DOHH2 (cell line): Measurements from ENCODE around the gene TBL1X.

Source experiments
- H3F3A ChIP-seq: fragments of 200-600 bp; sonication (generic), shearing (Covaris generic); 2 replicates; pipeline ENCODE4 v1.6.0; 2016; ENCODE audit warnings: antibody characterized with exemption, mild to moderate bottlenecking; ENCODE audit not compliant: control insufficient read depth, insufficient read depth
- H3K27ac ChIP-seq: fragments of 200-600 bp; sonication (generic); 2 replicates; pipeline ENCODE4 v1.5.1; 2014; ENCODE audit warnings: low read depth, mild to moderate bottlenecking, low read length, moderate library complexity
- H3K27me3 ChIP-seq: fragments of 200-600 bp; sonication (generic); 2 replicates; pipeline ENCODE4 v1.6.1; 2014; ENCODE audit warnings: mild to moderate bottlenecking, low read length, mixed read lengths; ENCODE audit not compliant: control insufficient read depth
- H3K36me3 ChIP-seq: fragments of 200-600 bp; sonication (generic); 2 replicates; pipeline ENCODE4 v1.6.1; 2014; ENCODE audit warnings: mild to moderate bottlenecking, low read length, moderate library complexity, mixed read lengths; ENCODE audit not compliant: control insufficient read depth
- H3K4me1 ChIP-seq: fragments of 200-600 bp; sonication (generic); 2 replicates; pipeline ENCODE4 v1.6.1; 2014; ENCODE audit warnings: mild to moderate bottlenecking, low read length, mixed read lengths; ENCODE audit not compliant: control insufficient read depth
- H3K4me2 ChIP-seq: fragments of 200-600 bp; sonication (generic); 2 replicates; pipeline ENCODE4 v1.6.0; 2014; ENCODE audit warnings: mild to moderate bottlenecking, low read length, moderate library complexity
- H3K4me3 ChIP-seq: fragments of 200-600 bp; sonication (generic); 2 replicates; pipeline ENCODE4 v1.5.1; 2014; ENCODE audit warnings: mild to moderate bottlenecking, low read length, mixed read lengths
- H3K79me2 ChIP-seq: fragments of 200-600 bp; sonication (generic); 2 replicates; pipeline ENCODE4 v1.6.1; 2014; ENCODE audit warnings: mild to moderate bottlenecking, low read length, mixed read lengths; ENCODE audit not compliant: control insufficient read depth
- H3K9me2 ChIP-seq: fragments of 200-600 bp; sonication (generic); replicated peaks from 2 replicates; pipeline ENCODE4 v1.6.1; 2014; ENCODE audit warnings: mild to moderate bottlenecking, low read length, mixed read lengths; ENCODE audit not compliant: control insufficient read depth
- H3K9me3 ChIP-seq: fragments of 200-600 bp; sonication (generic); 2 replicates; pipeline ENCODE4 v1.6.1; 2014; ENCODE audit warnings: antibody characterized with exemption, low read length, mixed read lengths; ENCODE audit not compliant: control insufficient read depth, insufficient read depth
- H4K20me1 ChIP-seq: fragments of 200-600 bp; sonication (generic); 2 replicates; pipeline ENCODE4 v1.6.0; 2014; ENCODE audit warnings: low read depth, mild to moderate bottlenecking, antibody characterized with exemption, low read length, moderate library complexity; ENCODE audit not compliant: control insufficient read depth, insufficient read depth
- EZH2phosphoT487 ChIP-seq: fragments of 200-600 bp; sonication (generic); IDR thresholded peaks from 2 replicates; pipeline ENCODE4 v1.6.1; 2017; ENCODE audit warnings: borderline replicate concordance, mild to moderate bottlenecking, antibody characterized with exemption, low read length, moderate library complexity, mixed read lengths
- TF ChIP-seq, protein P1 (sequence below): fragments of 200-600 bp; sonication (generic); IDR thresholded peaks from one replicate; pipeline ENCODE4 v1.5.1; 2014; ENCODE audit warnings: antibody characterized with exemption, mild to moderate bottlenecking, low read depth, low read length; ENCODE audit not compliant: poor library complexity, severe bottlenecking

TBL1X gene

DNA sequence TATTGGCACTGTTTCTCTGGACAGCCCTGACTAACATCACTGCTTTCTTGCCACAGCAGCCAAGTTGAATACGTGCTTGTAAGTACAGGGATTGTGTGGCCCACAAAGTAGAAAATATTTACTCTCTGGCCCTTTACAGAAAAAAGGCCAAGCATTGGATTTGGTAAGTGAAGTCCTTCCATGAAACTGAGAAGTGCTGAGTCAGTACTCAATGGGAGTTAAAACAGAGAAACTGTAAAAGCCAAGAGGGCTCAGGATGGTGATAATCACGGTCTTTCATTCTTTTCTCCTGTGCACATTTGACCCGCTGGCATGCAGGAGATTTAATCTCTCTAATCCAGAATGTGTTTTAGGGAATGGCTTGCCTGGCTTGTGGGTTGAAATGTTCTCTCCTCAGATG, 46.1 kb downstream of the TBL1X start:
- no peaks in the 10 kb centered on the region for H3F3A ChIP-seq
- no peaks in the 10 kb centered on the region for H3K79me2 ChIP-seq
- no peak overlapping the region for H3K4me3 ChIP-seq
- H4K20me1 ChIP-seq: no peaks in the 10 kb centered on the region
- H3K4me1 ChIP-seq: peaks cover 4% of the 10 kb centered on the region; the same call in 1 of the 2 replicates
- H3K27me3 ChIP-seq: no peaks in the 10 kb centered on the region
- TF ChIP-seq, protein P1, sequence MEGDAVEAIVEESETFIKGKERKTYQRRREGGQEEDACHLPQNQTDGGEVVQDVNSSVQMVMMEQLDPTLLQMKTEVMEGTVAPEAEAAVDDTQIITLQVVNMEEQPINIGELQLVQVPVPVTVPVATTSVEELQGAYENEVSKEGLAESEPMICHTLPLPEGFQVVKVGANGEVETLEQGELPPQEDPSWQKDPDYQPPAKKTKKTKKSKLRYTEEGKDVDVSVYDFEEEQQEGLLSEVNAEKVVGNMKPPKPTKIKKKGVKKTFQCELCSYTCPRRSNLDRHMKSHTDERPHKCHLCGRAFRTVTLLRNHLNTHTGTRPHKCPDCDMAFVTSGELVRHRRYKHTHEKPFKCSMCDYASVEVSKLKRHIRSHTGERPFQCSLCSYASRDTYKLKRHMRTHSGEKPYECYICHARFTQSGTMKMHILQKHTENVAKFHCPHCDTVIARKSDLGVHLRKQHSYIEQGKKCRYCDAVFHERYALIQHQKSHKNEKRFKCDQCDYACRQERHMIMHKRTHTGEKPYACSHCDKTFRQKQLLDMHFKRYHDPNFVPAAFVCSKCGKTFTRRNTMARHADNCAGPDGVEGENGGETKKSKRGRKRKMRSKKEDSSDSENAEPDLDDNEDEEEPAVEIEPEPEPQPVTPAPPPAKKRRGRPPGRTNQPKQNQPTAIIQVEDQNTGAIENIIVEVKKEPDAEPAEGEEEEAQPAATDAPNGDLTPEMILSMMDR: no peak
- TF ChIP-seq EZH2phosphoT487: no peak
- no peak overlapping the region for H3K27ac ChIP-seq
- no peaks in the 10 kb centered on the region for H3K9me2 ChIP-seq
- H3K4me2 ChIP-seq: no peak overlapping the region
- no peaks in the 10 kb centered on the region for H3K36me3 ChIP-seq
- no peaks in the 10 kb centered on the region for H3K9me3 ChIP-seq

DNA sequence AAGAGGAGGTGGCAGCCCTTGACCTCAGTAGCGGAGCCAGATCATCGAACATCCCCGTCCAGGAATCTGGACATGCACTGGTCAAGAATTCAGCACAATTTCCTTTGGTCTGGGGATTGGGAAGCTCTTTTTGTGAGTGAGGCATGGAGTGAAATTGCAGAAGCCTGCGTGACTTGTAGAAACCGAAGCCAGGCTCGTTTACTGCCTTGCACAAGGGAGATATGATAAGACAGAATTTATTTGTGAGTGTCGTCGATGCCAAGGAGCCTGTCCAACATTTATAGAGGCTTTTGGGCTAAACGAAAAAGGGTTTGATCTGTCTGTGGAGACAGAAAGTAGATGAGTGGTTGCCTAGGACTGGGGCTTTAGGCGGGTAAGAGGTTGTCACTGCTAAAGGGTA, 50.6 kb downstream of the TBL1X start:
- Histone ChIP-seq H3K4me1 (peaks cover 5% of the 10 kb centered on the region; the same call in 1 of the 2 replicates), H3K27ac (no peak overlapping the region), H4K20me1 (no peaks in the 10 kb centered on the region), H3K4me3 (no peak overlapping the region), H3K36me3 (no peaks in the 10 kb centered on the region), H3K9me3 (no peaks in the 10 kb centered on the region), H3K27me3 (no peaks in the 10 kb centered on the region), H3K9me2 (no peaks in the 10 kb centered on the region), H3K79me2 (no peaks in the 10 kb centered on the region), H3K4me2 (no peak overlapping the region), H3F3A (no peaks in the 10 kb centered on the region)
- no peak for TF ChIP-seq EZH2phosphoT487
- TF ChIP-seq, protein P1: no peak

DNA sequence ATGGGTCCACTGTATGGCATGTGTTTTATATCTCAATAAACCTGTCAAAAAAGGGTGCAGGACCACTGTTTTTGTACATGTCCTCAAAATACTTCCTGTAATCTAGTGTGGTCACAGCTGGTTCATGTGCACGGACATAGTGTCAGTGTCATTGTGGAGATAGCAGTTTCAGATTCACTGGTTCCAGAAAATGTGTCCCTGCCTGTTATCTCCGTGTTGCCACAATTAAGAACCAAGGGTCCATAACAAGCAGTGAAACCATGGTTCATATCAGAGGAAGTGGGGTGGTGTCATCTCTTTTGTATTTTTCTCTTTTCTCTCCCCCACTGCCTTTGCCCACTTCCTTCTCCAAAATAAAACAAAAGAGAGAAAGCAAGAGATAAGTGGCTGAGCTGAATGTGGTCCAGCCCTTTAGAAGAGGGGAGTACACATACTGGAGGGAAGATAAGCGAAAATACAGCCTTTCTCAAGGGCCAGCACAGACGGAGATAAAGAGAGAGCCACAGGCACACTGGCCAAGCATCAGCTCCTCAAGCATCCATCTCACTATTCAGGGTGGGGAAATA, 51.2 kb downstream of the TBL1X start:
- Histone ChIP-seq H3K9me3 (no peaks in the 10 kb centered on the region), H3F3A (no peaks in the 10 kb centered on the region), H3K79me2 (no peaks in the 10 kb centered on the region), H4K20me1 (no peaks in the 10 kb centered on the region), H3K27me3 (no peaks in the 10 kb centered on the region), H3K36me3 (no peaks in the 10 kb centered on the region), H3K27ac (no peak overlapping the region), H3K9me2 (no peaks in the 10 kb centered on the region), H3K4me3 (no peak overlapping the region), H3K4me1 (peaks cover 5% of the 10 kb centered on the region; the same call in 1 of the 2 replicates), H3K4me2 (no peak overlapping the region)
- TF ChIP-seq, protein P1: no peak
- no peak for TF ChIP-seq EZH2phosphoT487
